AG09319 (cell line): ENCODE data around the gene HORMAD2.

Experiments used
- DNase-seq: peaks from one replicate; pipeline ENCODE4 v3.0.0-alpha.2; 2010; ENCODE audit warnings: low read depth; ENCODE audit errors: extremely low read depth
- TF ChIP-seq, protein P1 (sequence below): IDR thresholded peaks from 2 replicates; pipeline ENCODE4 v1.5.1; 2011; ENCODE audit warnings: low read depth, mild to moderate bottlenecking, inconsistent platforms, low read length, moderate library complexity

Gene HORMAD2

DNA sequence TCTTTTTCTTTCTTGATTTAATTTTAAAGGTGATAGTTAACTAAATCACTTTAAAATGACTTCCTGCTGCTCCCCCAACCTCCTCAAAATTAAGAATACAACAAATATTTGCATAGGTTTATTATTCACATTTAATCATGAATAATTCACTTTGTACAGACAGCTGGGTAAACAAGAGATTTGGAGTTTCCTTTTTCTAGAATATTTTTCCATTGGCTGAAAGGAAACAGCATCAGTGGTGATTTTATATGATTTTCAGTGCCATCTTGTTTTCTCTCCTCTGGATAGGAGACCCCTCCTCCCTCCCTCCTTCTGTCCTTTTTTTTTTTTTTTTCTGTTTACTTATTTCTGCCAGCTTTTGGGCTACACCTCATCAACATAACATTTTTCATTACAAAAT, 105.8 kb downstream of the HORMAD2 start:
- no peak for DNase-seq
- TF ChIP-seq, protein P1, sequence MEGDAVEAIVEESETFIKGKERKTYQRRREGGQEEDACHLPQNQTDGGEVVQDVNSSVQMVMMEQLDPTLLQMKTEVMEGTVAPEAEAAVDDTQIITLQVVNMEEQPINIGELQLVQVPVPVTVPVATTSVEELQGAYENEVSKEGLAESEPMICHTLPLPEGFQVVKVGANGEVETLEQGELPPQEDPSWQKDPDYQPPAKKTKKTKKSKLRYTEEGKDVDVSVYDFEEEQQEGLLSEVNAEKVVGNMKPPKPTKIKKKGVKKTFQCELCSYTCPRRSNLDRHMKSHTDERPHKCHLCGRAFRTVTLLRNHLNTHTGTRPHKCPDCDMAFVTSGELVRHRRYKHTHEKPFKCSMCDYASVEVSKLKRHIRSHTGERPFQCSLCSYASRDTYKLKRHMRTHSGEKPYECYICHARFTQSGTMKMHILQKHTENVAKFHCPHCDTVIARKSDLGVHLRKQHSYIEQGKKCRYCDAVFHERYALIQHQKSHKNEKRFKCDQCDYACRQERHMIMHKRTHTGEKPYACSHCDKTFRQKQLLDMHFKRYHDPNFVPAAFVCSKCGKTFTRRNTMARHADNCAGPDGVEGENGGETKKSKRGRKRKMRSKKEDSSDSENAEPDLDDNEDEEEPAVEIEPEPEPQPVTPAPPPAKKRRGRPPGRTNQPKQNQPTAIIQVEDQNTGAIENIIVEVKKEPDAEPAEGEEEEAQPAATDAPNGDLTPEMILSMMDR = no peak

DNA sequence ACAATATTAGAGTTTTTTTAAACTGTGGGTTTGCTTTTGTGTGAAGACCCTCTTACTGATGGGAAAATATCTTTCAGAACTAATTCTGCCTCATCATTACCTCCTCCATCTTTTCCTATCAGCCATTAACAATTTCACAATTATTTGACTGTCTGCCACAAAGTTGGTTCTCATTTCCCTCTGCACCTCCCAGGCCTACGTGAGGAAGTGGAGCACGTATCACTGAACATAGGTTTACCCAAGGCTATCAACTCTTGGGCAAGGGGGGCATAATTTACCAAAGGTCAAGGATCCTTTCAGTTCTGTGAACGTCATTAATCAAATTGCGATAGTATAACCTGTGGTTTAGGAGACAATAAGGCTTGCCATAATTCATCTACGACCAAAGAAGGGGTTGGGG, 106.2 kb downstream of the HORMAD2 start:
- no peak for DNase-seq
- TF ChIP-seq, protein P1 = no peak

DNA sequence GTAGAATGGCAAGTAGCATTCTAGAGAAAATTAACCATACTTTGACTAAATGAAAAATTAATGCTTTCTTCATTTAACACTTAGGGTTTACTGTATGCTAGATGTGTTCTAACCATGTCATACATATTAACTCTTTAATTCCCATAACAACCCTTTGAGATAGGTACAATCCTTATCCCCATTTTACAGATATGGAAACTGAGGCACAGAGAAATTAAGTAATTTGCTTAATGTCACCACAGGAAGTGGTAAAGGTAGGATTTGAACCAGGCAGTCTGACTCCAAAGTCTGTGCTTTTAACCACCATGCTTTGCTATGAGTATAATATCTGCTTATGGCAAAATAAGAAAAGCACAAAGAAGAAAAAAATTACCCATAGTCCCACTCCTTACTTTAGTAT, 106.8 kb downstream of the HORMAD2 start:
- TF ChIP-seq, protein P1 = no peak
- no peak for DNase-seq

DNA sequence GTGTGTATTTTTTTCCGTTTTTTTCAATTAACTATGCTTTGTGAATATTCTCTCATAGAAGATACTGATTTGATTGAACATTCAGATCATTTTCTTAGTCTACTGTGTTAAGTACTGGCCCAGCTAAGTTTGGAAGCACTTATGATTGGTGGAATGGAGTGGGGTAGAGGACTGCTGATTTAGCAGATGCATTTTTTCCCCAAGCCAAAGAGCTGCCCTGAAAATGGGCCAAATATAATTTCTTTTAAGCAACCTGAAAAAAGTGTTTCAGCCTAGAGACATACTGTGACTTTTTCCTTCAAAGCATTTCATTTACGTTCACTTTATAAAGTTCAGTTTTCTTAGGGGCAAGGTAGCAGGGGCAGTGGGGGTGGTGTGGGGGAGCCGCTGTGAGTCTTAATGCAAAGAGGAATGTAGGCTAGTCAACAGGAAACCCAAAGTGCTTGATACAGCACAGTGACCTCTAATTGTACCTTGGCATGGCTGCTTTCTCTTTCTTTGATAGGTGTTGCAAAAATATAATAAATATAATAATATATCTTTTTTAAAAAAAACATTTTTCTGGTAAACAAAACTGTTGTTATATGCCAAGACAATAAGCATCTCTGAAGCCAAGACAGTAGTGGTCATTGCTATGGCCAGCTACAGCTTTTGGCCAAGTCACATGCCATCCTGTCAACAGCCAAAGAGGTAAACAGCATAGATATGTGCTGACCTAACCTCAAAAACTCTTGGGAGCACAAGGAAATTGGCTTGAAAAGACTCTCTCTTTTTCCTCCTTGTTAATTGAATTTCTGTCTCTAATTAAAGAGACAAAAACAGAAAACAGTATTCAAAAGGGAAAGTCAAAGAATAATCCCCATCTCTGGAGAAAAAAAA, 107.5 kb downstream of the HORMAD2 start:
- TF ChIP-seq, protein P1 = no peak
- no peak for DNase-seq

DNA sequence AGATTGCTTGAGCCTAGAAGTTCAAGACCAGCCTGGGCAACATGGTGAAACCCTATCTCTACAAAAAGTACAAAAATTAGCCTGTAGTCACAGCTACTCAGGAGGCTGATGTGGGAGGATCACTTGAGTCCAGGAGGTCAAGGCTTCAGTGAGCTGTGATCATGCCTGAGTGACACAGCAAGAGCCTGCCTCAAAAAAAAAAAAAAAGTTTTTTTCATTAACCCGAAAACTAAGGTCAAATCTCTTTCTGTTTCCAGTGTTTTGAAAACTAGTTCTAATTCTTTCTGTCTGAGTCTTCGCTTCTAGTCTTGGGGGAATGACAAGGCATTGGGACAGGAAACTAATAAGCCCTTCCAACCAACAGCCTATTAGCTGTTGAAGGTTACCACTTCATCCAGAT, 108.6 kb downstream of the HORMAD2 start:
- DNase-seq = no peak
- TF ChIP-seq, protein P1 = no peak

DNA sequence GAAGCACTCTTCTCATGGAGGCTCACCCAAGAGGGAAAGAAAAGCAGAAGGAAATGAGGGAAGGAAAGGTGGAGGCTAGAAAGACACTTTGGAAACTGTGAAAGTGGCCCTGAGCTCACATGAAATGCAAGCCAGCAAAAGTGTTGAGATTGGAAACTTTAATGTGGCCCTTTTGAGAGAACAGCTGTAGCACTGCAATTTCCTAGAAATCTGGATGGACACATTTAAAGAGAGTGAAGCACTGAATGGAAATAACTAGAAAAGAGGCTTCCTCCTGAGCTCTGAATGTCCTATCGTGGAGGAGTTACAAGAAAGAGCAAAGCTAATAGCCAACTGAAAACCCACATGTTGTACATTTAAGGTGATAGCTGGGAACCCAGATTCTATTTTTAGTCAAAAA, 110.3 kb downstream of the HORMAD2 start:
- TF ChIP-seq, protein P1 = no peak
- no peak for DNase-seq

DNA sequence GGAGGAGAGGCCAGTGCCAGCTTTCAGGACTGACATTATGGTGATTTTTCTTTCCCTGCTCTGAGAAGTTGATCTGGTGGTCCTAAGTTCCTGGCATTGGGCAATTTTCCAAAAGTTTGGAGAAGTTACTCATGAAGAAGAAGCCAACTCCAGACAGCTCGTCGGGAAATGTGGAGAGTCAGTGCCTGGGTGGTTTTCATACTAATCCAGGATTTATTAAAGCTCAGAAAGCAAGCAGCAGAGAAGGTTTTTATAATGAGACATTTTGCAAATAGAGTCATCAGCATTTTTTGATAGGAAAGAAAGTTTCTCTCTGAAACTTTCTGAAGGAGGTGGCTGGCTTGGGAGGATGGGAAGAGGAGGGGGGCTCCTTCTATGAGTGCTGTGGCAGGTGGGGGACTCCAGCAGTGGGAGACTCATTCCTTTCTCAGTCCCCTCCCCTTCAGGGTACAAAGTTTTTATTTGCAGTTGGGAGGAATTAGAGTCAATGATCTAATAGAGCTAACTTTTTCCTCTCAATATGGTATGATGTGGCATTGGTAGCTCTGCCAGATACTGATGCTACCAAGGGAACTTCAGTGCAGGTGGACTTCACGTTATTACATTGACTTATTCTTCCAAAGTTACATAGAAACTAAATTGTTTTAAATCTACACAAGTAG, 110.9 kb downstream of the HORMAD2 start:
- DNase-seq = no peak
- TF ChIP-seq, protein P1 = no peak
